K562 (cell line): ENCODE data around the gene CAMSAP3. TPM values are rescaled to one million over a fixed set of nuclear protein-coding genes. Genes with fewer than 3 reads are reported as not detected.

Source experiments
- ATAC-seq: fragments of 200-7000 bp; cut with Tn5 transposase; 3 replicates; pipeline ENCODE4 v1.9.1; 2020; ENCODE audit warnings: moderate library complexity
- BruUV-seq: library from RNA; stranded (reverse); fragments of 400-500 nt; replicated peaks from 2 replicates; lab custom pipeline; 2021; lab: Mats Ljungman, UMichigan
- CTCF ChIA-PET: fragments of 300-600 bp; formaldehyde crosslinking; extraction: SDS; loops from one replicate; lab custom pipeline; 2021; ENCODE audit warnings: low intra/inter-chr PET ratio; lab: Yijun Ruan, JAX
- POLR2A ChIA-PET: fragments of 300-600, 350-650 bp; sonication (Branson Sonifier 250); formaldehyde crosslinking; extraction: SDS; loops from one replicate; lab custom pipeline; 2021; ENCODE audit warnings: antibody characterized with exemption, inconsistent platforms; lab: Yijun Ruan, JAX
- DNase-seq, 4 experiments: peaks; one replicate each; pipeline versions ENCODE4 v3.0.0 to v3.0.0-alpha.2; 2011 to 2018; ENCODE audit warnings: low spot score in 3 of 4, mixed read lengths in 3 of 4; ENCODE audit errors: extremely low read depth in 1 of 4
- FAIRE-seq: peaks from 2 replicates; lab custom pipeline; 2011; peaks lifted over from hg19 to GRCh38; lab: Jason Lieb, UNC
- H2AFZ ChIP-seq: 2 replicates; pipeline ENCODE4 v1.6.0; 2011; ENCODE audit warnings: low read depth, low read length, control low read depth, inconsistent platforms
- H3K27ac ChIP-seq: fragments of 200-600 bp; 3 replicates; pipeline ENCODE4 v1.8.0; 2011; ENCODE audit warnings: low read depth, mild to moderate bottlenecking, control low read depth, inconsistent platforms, low read length, moderate library complexity, mixed read lengths; ENCODE audit errors: extremely low read depth
- H3K27me3 ChIP-seq, 2 experiments: fragments of 300-600 bp in 1 of 2; 2 replicates in 1 of 2; 3 replicates in 1 of 2; pipeline versions ENCODE4 v1.6.0 to v1.8.0; 2011; ENCODE audit warnings: inconsistent platforms in 2 of 2, low read length in 2 of 2, mild to moderate bottlenecking in 1 of 2, mixed read lengths in 1 of 2, moderate library complexity in 1 of 2; ENCODE audit not compliant: control insufficient read depth in 2 of 2, insufficient read depth in 2 of 2
- H3K36me3 ChIP-seq: fragments of 300-600 bp; 3 replicates; pipeline ENCODE4 v1.8.0; 2011; ENCODE audit warnings: mild to moderate bottlenecking, low read length, inconsistent platforms; ENCODE audit not compliant: control insufficient read depth, insufficient read depth
- H3K4me1 ChIP-seq, 2 experiments: fragments of 200-600 bp in 1 of 2; replicated peaks in 1 of 2; 2 replicates in 1 of 2; 3 replicates in 1 of 2; pipeline versions ENCODE4 v1.5.1 to v1.8.0; 2011; ENCODE audit warnings: inconsistent platforms in 2 of 2, low read length in 2 of 2, mild to moderate bottlenecking in 1 of 2, mixed read lengths in 1 of 2, moderate library complexity in 1 of 2; ENCODE audit not compliant: control insufficient read depth in 2 of 2, insufficient read depth in 2 of 2
- H3K4me2 ChIP-seq: 2 replicates; pipeline ENCODE4 v1.6.1; 2011; ENCODE audit warnings: low read length, control low read depth, inconsistent platforms, mixed read lengths; ENCODE audit not compliant: insufficient read depth
- H3K4me3 ChIP-seq: fragments of 200-600 bp; sonication (generic), shearing (Covaris generic); 2 replicates; pipeline ENCODE4 v1.5.1; 2016; ENCODE audit warnings: control low read depth, inconsistent platforms
- H3K79me2 ChIP-seq: fragments of 200-600 bp; 3 replicates; pipeline ENCODE4 v1.8.0; 2011; ENCODE audit warnings: low read length, inconsistent platforms; ENCODE audit not compliant: control insufficient read depth, insufficient read depth
- H3K9ac ChIP-seq, 2 experiments: 2 replicates each; pipeline versions ENCODE4 v1.6.0 to v1.6.1; 2011; ENCODE audit warnings: low read depth in 2 of 2, low read length in 2 of 2, control low read depth in 1 of 2, inconsistent platforms in 1 of 2, mild to moderate bottlenecking in 1 of 2, mixed read lengths in 1 of 2; ENCODE audit not compliant: insufficient read depth in 1 of 2
- H3K9me1 ChIP-seq: one replicate; pipeline ENCODE4 v1.6.0; 2011; ENCODE audit warnings: inconsistent platforms, mild to moderate bottlenecking, low read length, moderate library complexity; ENCODE audit not compliant: control insufficient read depth, insufficient read depth
- H3K9me3 ChIP-seq: replicated peaks from 2 replicates; pipeline ENCODE4 v1.5.1; 2011; ENCODE audit warnings: low read depth, low read length, inconsistent platforms; ENCODE audit not compliant: control insufficient read depth, insufficient read depth
- H4K20me1 ChIP-seq: replicated peaks from 2 replicates; pipeline ENCODE4 v1.6.1; 2011; ENCODE audit warnings: low read length, inconsistent platforms, mixed read lengths; ENCODE audit not compliant: control insufficient read depth, insufficient read depth
- ATF7 ChIP-seq: fragments of 450-650 bp; IDR thresholded peaks from 2 replicates; pipeline ENCODE4 v1.7.1; 2014; ENCODE audit warnings: mild to moderate bottlenecking, moderate library complexity
- CEBPZ ChIP-seq: fragments of 150-350 bp; IDR thresholded peaks from 2 replicates; pipeline ENCODE4 v1.6.1; 2014; ENCODE audit warnings: low read depth, mild to moderate bottlenecking, low read length, borderline replicate concordance
- CREB1 ChIP-seq, 2 experiments: sonication (generic) in 1 of 2; formaldehyde crosslinking in 1 of 2; IDR thresholded peaks; 2 replicates each; pipeline versions ENCODE4 v1.6.1 to v1.8.0; 2012 to 2022; ENCODE audit warnings: inconsistent platforms in 1 of 2, mild to moderate bottlenecking in 1 of 2, missing genetic modification reagents in 1 of 2, moderate library complexity in 1 of 2
- ELF2 ChIP-seq: fragments of 250-450 bp; sonication (Bioruptor Pico); IDR thresholded peaks from 2 replicates; pipeline ENCODE4 v1.5.0; 2021; ENCODE audit warnings: mild to moderate bottlenecking
- ZBTB2 ChIP-seq: fragments of 450-650 bp; IDR thresholded peaks from 2 replicates; pipeline ENCODE4 v1.6.1; 2016; ENCODE audit warnings: antibody characterized with exemption
- WGBS: fragments of 100-300 bp; shearing (Covaris generic); methylation state at CpG from one replicate; pipeline ENCODE4 v1.1.6; 2016; ENCODE audit warnings: low coverage, mixed read lengths; ENCODE audit not compliant: insufficient coverage; ENCODE audit errors: missing lambda C conversion rate; 5-methylcytosine and 5-hydroxymethylcytosine counted together
- in situ Hi-C: fragments of 300-500 bp; cut with MboI; formaldehyde crosslinking; loops from 4 replicates; pipeline ENCODE4 v1.15.0; 2018; ENCODE audit warnings: inconsistent platforms, mixed read lengths
- intact Hi-C: fragments of 100-400 bp; cut with micrococcal nuclease; formaldehyde crosslinking; loops from 2 replicates; pipeline ENCODE4 v1.14.2; 2022
- polyA plus RNA-seq, 8 experiments: library from polyadenylated mRNA; depleted of rRNA in 4 of 8; stranded (reverse) in 5 of 8; unstranded in 3 of 8; fragments of >200 nt; fragmentation: Nextera tagmentation in 2 of 8; fragmentation: Illumina TruSeq in 1 of 8; extraction: Ambion mirVana in 2 of 8; extraction: Trizol in 1 of 8; gene quantifications; 2 replicates each; pipeline versions ENCODE4 v1.2.1 to v1.2.3, GENCODE V29; 2011 to 2014; ENCODE audit warnings: inconsistent platforms in 1 of 8, missing spikeins in 1 of 8
- total RNA-seq, 7 experiments: library from RNA; depleted of rRNA in 6 of 7; stranded (reverse); fragments of >200 nt in 6 of 7; fragmentation: Illumina TruSeq in 2 of 7; extraction: Trizol in 2 of 7; gene quantifications; 2 replicates each; pipeline versions ENCODE4 v1.2.1 to v1.2.3, GENCODE V29; 2011 to 2021; ENCODE audit warnings: low replicate concordance in 1 of 7

CAMSAP3 gene
- total and polyA plus RNA-seq, 9 of the 15 experiments (the other 6 are each of a cell fraction or from before 2014, with no cell fraction given): 0.01 to 0.89 (median 0.22) TPM; not detected in 1

- BruUV-seq: no TSS peak
- Histone ChIP-seq H4K20me1 (no peaks in the 10 kb centered on the region), H3K9ac (no peak overlapping the region; a peak in 1 of 4 replicates), H3K4me3 (no peak overlapping the region), H2AFZ (no peak overlapping the region)
- ATAC-seq (no peak; the same call in 2 of the 3 replicates), FAIRE-seq (no peak)
- TF ChIP-seq CREB1 (IDR thresholded peaks at IDR 0.05) (no peak), CREB1 (CRISPR knock-in tag; IDR thresholded peaks at IDR 0.05) (no peak), CEBPZ (no peak), ATF7 (no peak), ZBTB2 (no peak), ELF2 (CRISPR knock-in tag) (no peak)
- TF ChIP-seq, all 486 proteins: peak for 0
- no peaks in the 10 kb centered on the region for H3K9me3 ChIP-seq
- peaks cover 4 to 47% of the 10 kb centered on the region in 2 experiments; a peak in 4 of 5 replicates for H3K4me1 ChIP-seq
- CTCF ChIA-PET: no interaction called here
- peaks cover 75% of the 10 kb centered on the region; the same call in 2 of the 3 replicates for H3K36me3 ChIP-seq
- intact Hi-C loops: no loop called here
- no peaks in the 10 kb centered on the region for H3K9me1 ChIP-seq
- peaks cover 28% of the 10 kb centered on the region for H3K79me2 ChIP-seq
- H3K27me3 ChIP-seq: no peaks in the 10 kb centered on the region
- H3K27ac ChIP-seq: no peak overlapping the region
- no peak overlapping the region for H3K4me2 ChIP-seq
- WGBS: 91% methylated on average over 28 of the region's 39 CpGs
- POLR2A ChIA-PET: interaction anchor here (0.5 to 1.4 kb wide), 6 partner anchors 9 to 540 kb away, joined by 3 to 7 read pairs (median 4); no protein-coding TSS in a partner anchor
- in situ Hi-C loops: no loop called here
- DNase-seq: no peak
Observed at GRCh38 chr19:7623725-7624603, 28.3 kb downstream of the CAMSAP3 start.
